ENCODE results near the gene STAT5A.

DNA sequence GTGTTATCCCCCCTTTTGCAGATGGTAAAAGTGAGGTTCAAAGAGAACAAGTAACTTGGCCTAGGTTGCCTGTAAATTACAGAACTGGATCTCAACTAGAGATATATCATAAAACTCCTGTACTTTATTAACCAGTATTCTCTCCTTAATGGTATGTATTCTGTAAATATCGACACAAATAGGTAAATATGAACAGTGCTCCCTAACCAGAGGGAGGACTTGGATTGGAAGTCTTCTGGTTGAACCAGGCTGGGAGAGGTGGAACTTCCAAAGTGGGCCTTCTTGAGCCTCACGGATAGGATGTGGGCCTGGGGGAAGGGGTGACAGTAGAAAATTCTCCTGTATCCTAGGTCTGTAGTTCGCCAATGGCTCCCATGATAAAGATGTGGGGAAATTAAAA is 7.7 kb downstream of the STAT5A start:
- TF ChIP-seq GATA3 (IDR thresholded peaks at IDR 0.05; ENCODE audit: low read depth, low read length), result no peak
- no peak for TF ChIP-seq GATA2 (IDR thresholded peaks at IDR 0.05; ENCODE audit: low read depth, low read length)
